Trophoblast cell (in vitro differentiated cells and primary cell): ENCODE results near the gene IRF6.

Experiments used
- DNase-seq, 2 donors: peaks; one replicate each; pipeline ENCODE4 v3.0.0-alpha.2; 2016
- H2AFZ ChIP-seq: 2 replicates; pipeline ENCODE4 v1.6.1; 2013; ENCODE audit warnings: low read length, moderate library complexity, mild to moderate bottlenecking; ENCODE audit not compliant: insufficient read depth, poor library complexity
- H2AK5ac ChIP-seq: 2 replicates; pipeline ENCODE4 v1.6.1; 2013; ENCODE audit warnings: mild to moderate bottlenecking, low read length
- H2BK120ac ChIP-seq: 2 replicates; pipeline ENCODE4 v1.6.1; 2013; ENCODE audit warnings: low read length, mild to moderate bottlenecking, moderate library complexity; ENCODE audit not compliant: insufficient read depth, poor library complexity
- H2BK12ac ChIP-seq: 2 replicates; pipeline ENCODE4 v1.6.1; 2013; ENCODE audit warnings: mild to moderate bottlenecking, low read length, moderate library complexity
- H2BK5ac ChIP-seq: 2 replicates; pipeline ENCODE4 v1.6.1; 2013; ENCODE audit warnings: low read length, low read depth, moderate library complexity, mild to moderate bottlenecking; ENCODE audit not compliant: poor library complexity
- H3K14ac ChIP-seq: 2 replicates; pipeline ENCODE4 v1.6.1; 2013; ENCODE audit warnings: mild to moderate bottlenecking, low read length
- H3K18ac ChIP-seq: 2 replicates; pipeline ENCODE4 v1.6.1; 2013; ENCODE audit warnings: mild to moderate bottlenecking, low read length
- H3K23ac ChIP-seq: 2 replicates; pipeline ENCODE4 v1.6.1; 2013; ENCODE audit warnings: low read length
- H3K27ac ChIP-seq: 2 replicates; pipeline ENCODE4 v1.5.1; 2013; ENCODE audit warnings: low read depth, mild to moderate bottlenecking, inconsistent platforms, low read length, moderate library complexity
- H3K27me3 ChIP-seq: 2 replicates; pipeline ENCODE4 v1.6.1; 2013; ENCODE audit warnings: inconsistent platforms, mild to moderate bottlenecking, low read length, moderate library complexity; ENCODE audit not compliant: insufficient read depth
- H3K36me3 ChIP-seq, 2 experiments: 1 replicate in 1 of 2; 2 replicates in 1 of 2; pipeline ENCODE4 v1.6.1; 2013; ENCODE audit warnings: low read length in 2 of 2, mild to moderate bottlenecking in 2 of 2, moderate library complexity in 1 of 2; ENCODE audit not compliant: insufficient read depth in 2 of 2, control insufficient read depth in 1 of 2
- H3K4ac ChIP-seq: 2 replicates; pipeline ENCODE4 v1.6.1; 2013; ENCODE audit warnings: low read depth, mild to moderate bottlenecking, low read length, moderate library complexity
- H3K4me1 ChIP-seq, 2 experiments: 1 replicate in 1 of 2; 2 replicates in 1 of 2; pipeline ENCODE4 v1.6.1; 2013; ENCODE audit warnings: low read length in 2 of 2, mild to moderate bottlenecking in 2 of 2, moderate library complexity in 1 of 2; ENCODE audit not compliant: insufficient read depth in 2 of 2, control insufficient read depth in 1 of 2
- H3K4me2 ChIP-seq: 2 replicates; pipeline ENCODE4 v1.6.1; 2013; ENCODE audit warnings: inconsistent platforms, mild to moderate bottlenecking, low read length, moderate library complexity
- H3K4me3 ChIP-seq: 2 replicates; pipeline ENCODE4 v1.5.1; 2013; ENCODE audit warnings: mild to moderate bottlenecking, low read depth, low read length, inconsistent platforms
- H3K79me1 ChIP-seq: one replicate; pipeline ENCODE4 v1.6.1; 2013; ENCODE audit warnings: low read length
- H3K79me2 ChIP-seq: 2 replicates; pipeline ENCODE4 v1.6.1; 2013; ENCODE audit warnings: low read length, mild to moderate bottlenecking; ENCODE audit not compliant: control insufficient read depth, insufficient read depth, poor library complexity
- H3K9ac ChIP-seq: 2 replicates; pipeline ENCODE4 v1.6.1; 2013; ENCODE audit warnings: mild to moderate bottlenecking, low read length
- H3K9me3 ChIP-seq: 2 replicates; pipeline ENCODE4 v1.6.1; 2013; ENCODE audit warnings: low read depth, mild to moderate bottlenecking, control low read depth, inconsistent platforms, low read length; ENCODE audit not compliant: insufficient read depth
- H4K12ac ChIP-seq: 2 replicates; pipeline ENCODE4 v1.6.1; 2013; ENCODE audit warnings: low read depth, mild to moderate bottlenecking, low read length, moderate library complexity
- H4K8ac ChIP-seq: 2 replicates; pipeline ENCODE4 v1.6.1; 2013; ENCODE audit warnings: low read depth, mild to moderate bottlenecking, low read length, moderate library complexity
- H4K91ac ChIP-seq: one replicate; pipeline ENCODE4 v1.6.1; 2013; ENCODE audit warnings: low read depth, mild to moderate bottlenecking, low read length, moderate library complexity
- WGBS: extraction: QIAGEN DNeasy Blood & Tissue Kit; methylation state at CpG from one replicate; pipeline ENCODE4 v1.1.7; 2013; ENCODE audit warnings: missing lambda C conversion rate; ENCODE audit not compliant: insufficient read length, insufficient coverage; ENCODE audit errors: extremely low coverage; 5-methylcytosine and 5-hydroxymethylcytosine counted together

IRF6 gene

GRCh38 chr1:209805341-209805781 is 581 bp downstream of the IRF6 start:
- peak overlapping the region; percentile 20 for H2AFZ ChIP-seq
- H3K79me1 ChIP-seq, result peaks cover 9% of the 10 kb centered on the region
- H3K9ac ChIP-seq, result peak overlapping the region; percentile 77
- H3K18ac ChIP-seq, result peak overlapping the region; percentile 66
- peak in 1 of 2 donors; percentile 54 for DNase-seq
- H3K23ac ChIP-seq, result no peak overlapping the region
- H3K4me1 ChIP-seq, result peaks cover 17 to 26% of the 10 kb centered on the region in 2 experiments
- H3K79me2 ChIP-seq, result peaks cover 14% of the 10 kb centered on the region
- H4K8ac ChIP-seq, result peak overlapping the region; percentile 21
- H4K91ac ChIP-seq, result peak overlapping the region; percentile 59
- peak overlapping the region; percentile 93 for H3K4me3 ChIP-seq
- H3K9me3 ChIP-seq, result no peaks in the 10 kb centered on the region
- peak overlapping the region; percentile 78 for H3K4me2 ChIP-seq
- no CpG with 5 or more reads among the region's 19 CpGs for WGBS
- H3K27me3 ChIP-seq, result no peaks in the 10 kb centered on the region
- H3K36me3 ChIP-seq, result peaks cover 0 to 4% of the 10 kb centered on the region in 2 experiments
- H2BK120ac ChIP-seq, result no peak overlapping the region
- no peak overlapping the region for H2AK5ac ChIP-seq
- H3K4ac ChIP-seq, result peak overlapping the region; percentile 63
- no peak overlapping the region for H2BK5ac ChIP-seq
- H3K27ac ChIP-seq, result no peak overlapping the region
- no peak overlapping the region for H3K14ac ChIP-seq
- no peak overlapping the region for H4K12ac ChIP-seq
- H2BK12ac ChIP-seq, result peak overlapping the region; percentile 25

- Histone ChIP-seq H3K14ac (no peak overlapping the region), H2BK5ac (no peak overlapping the region), H3K27ac (no peak overlapping the region), H2BK12ac (no peak overlapping the region), H3K4ac (no peak overlapping the region), H3K4me3 (no peak overlapping the region), H2BK120ac (no peak overlapping the region), H3K9ac (no peak overlapping the region), H3K36me3 (peaks cover 3 to 7% of the 10 kb centered on the region in 2 experiments), H3K79me2 (peaks cover 14% of the 10 kb centered on the region), H3K4me1 (peaks cover 17 to 26% of the 10 kb centered on the region in 2 experiments), H3K27me3 (no peaks in the 10 kb centered on the region), H4K12ac (no peak overlapping the region), H2AK5ac (no peak overlapping the region), H2AFZ (no peak overlapping the region), H3K9me3 (no peaks in the 10 kb centered on the region), H3K23ac (no peak overlapping the region), H4K91ac (no peak overlapping the region), H3K4me2 (no peak overlapping the region), H3K79me1 (peaks cover 9% of the 10 kb centered on the region), H4K8ac (no peak overlapping the region), H3K18ac (no peak overlapping the region)
- WGBS, result no CpG with 5 or more reads among the region's 1 CpG
- DNase-seq, result no peak
Measured at GRCh38 chr1:209803568-209803967, 2.4 kb downstream of the IRF6 start.

- Histone ChIP-seq H3K9ac (no peak overlapping the region), H3K79me1 (peaks cover 9% of the 10 kb centered on the region), H3K27ac (no peak overlapping the region), H3K23ac (no peak overlapping the region), H3K4ac (no peak overlapping the region), H3K14ac (no peak overlapping the region), H4K91ac (no peak overlapping the region), H2BK120ac (no peak overlapping the region), H3K27me3 (no peaks in the 10 kb centered on the region), H4K8ac (no peak overlapping the region), H2BK5ac (no peak overlapping the region), H4K12ac (no peak overlapping the region), H3K18ac (peak overlapping the region; percentile 50), H3K4me2 (no peak overlapping the region), H3K79me2 (peaks cover 14% of the 10 kb centered on the region), H3K36me3 (peaks cover 3 to 12% of the 10 kb centered on the region in 2 experiments), H2BK12ac (no peak overlapping the region), H2AFZ (no peak overlapping the region), H3K4me1 (peaks cover 14 to 22% of the 10 kb centered on the region in 2 experiments), H2AK5ac (no peak overlapping the region), H3K9me3 (no peaks in the 10 kb centered on the region), H3K4me3 (no peak overlapping the region)
- no peak for DNase-seq
- WGBS, result no CpG with 5 or more reads among the region's 4 CpGs
Measured at GRCh38 chr1:209802780-209803152, 3.2 kb downstream of the IRF6 start.

- H2AK5ac ChIP-seq, result no peak overlapping the region
- H3K79me1 ChIP-seq, result peaks cover 7% of the 10 kb centered on the region
- peaks cover 14% of the 10 kb centered on the region for H3K79me2 ChIP-seq
- no peak overlapping the region for H3K4me2 ChIP-seq
- H3K4me3 ChIP-seq, result no peak overlapping the region
- H4K8ac ChIP-seq, result no peak overlapping the region
- H4K12ac ChIP-seq, result no peak overlapping the region
- H3K27ac ChIP-seq, result no peak overlapping the region
- no peak overlapping the region for H2BK120ac ChIP-seq
- H3K9me3 ChIP-seq, result no peaks in the 10 kb centered on the region
- no peaks in the 10 kb centered on the region for H3K27me3 ChIP-seq
- no peak overlapping the region for H3K14ac ChIP-seq
- no peak overlapping the region for H3K23ac ChIP-seq
- no peak overlapping the region for H3K9ac ChIP-seq
- H3K4ac ChIP-seq, result no peak overlapping the region
- peak in 1 of 2 donors; percentile 45 for DNase-seq
- no peak overlapping the region for H4K91ac ChIP-seq
- peak overlapping the region; percentile 23 for H2BK12ac ChIP-seq
- H3K18ac ChIP-seq, result no peak overlapping the region
- H3K36me3 ChIP-seq, result peaks cover 3 to 12% of the 10 kb centered on the region in 2 experiments
- H2BK5ac ChIP-seq, result no peak overlapping the region
- no CpG with 5 or more reads among the region's 4 CpGs for WGBS
- peaks cover 11 to 18% of the 10 kb centered on the region in 2 experiments for H3K4me1 ChIP-seq
- H2AFZ ChIP-seq, result no peak overlapping the region
Measured at GRCh38 chr1:209802117-209802779, 3.7 kb downstream of the IRF6 start.
